Measurements from ENCODE around the gene F10.

Gene F10

DNA sequence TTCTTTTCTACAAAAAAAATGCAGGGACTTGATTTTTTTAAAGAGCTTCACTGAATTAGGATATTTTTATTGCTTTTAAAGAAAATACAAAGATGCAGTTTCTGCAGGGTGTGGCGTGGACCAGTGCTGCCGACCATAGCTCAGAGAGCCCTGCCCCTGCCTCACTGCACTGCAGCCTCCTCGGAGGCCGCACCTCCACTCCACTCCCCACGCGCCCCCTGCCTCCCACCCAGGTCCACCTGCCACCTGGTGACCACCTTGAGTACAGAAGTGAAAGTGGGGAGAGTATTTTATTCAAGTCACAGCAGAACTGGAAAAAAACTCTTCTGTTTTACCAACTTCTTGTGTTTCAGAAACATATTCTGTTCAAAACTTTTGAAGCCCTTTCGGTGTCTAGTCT is 24.9 kb upstream of the F10 start:
- ATAC-seq: no peak
- TF ChIP-seq, protein P1, sequence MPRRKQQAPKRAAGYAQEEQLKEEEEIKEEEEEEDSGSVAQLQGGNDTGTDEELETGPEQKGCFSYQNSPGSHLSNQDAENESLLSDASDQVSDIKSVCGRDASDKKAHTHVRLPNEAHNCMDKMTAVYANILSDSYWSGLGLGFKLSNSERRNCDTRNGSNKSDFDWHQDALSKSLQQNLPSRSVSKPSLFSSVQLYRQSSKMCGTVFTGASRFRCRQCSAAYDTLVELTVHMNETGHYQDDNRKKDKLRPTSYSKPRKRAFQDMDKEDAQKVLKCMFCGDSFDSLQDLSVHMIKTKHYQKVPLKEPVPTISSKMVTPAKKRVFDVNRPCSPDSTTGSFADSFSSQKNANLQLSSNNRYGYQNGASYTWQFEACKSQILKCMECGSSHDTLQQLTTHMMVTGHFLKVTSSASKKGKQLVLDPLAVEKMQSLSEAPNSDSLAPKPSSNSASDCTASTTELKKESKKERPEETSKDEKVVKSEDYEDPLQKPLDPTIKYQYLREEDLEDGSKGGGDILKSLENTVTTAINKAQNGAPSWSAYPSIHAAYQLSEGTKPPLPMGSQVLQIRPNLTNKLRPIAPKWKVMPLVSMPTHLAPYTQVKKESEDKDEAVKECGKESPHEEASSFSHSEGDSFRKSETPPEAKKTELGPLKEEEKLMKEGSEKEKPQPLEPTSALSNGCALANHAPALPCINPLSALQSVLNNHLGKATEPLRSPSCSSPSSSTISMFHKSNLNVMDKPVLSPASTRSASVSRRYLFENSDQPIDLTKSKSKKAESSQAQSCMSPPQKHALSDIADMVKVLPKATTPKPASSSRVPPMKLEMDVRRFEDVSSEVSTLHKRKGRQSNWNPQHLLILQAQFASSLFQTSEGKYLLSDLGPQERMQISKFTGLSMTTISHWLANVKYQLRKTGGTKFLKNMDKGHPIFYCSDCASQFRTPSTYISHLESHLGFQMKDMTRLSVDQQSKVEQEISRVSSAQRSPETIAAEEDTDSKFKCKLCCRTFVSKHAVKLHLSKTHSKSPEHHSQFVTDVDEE (CRISPR knock-in tag; IDR thresholded peaks at IDR 0.05): no peak
- no peak for TF ChIP-seq ZNF565 (CRISPR knock-in tag; conservative IDR thresholded peaks at IDR 0.05; ENCODE audit: low read depth)
- TF ChIP-seq TOX (CRISPR knock-in tag; IDR thresholded peaks at IDR 0.05; ENCODE audit: borderline replicate concordance): no peak
- no peak for TF ChIP-seq SNAI2 (CRISPR knock-in tag; IDR thresholded peaks at IDR 0.05)
- no peak for TF ChIP-seq ZFP30 (CRISPR knock-in tag; IDR thresholded peaks at IDR 0.05)
- TF ChIP-seq, protein P2, sequence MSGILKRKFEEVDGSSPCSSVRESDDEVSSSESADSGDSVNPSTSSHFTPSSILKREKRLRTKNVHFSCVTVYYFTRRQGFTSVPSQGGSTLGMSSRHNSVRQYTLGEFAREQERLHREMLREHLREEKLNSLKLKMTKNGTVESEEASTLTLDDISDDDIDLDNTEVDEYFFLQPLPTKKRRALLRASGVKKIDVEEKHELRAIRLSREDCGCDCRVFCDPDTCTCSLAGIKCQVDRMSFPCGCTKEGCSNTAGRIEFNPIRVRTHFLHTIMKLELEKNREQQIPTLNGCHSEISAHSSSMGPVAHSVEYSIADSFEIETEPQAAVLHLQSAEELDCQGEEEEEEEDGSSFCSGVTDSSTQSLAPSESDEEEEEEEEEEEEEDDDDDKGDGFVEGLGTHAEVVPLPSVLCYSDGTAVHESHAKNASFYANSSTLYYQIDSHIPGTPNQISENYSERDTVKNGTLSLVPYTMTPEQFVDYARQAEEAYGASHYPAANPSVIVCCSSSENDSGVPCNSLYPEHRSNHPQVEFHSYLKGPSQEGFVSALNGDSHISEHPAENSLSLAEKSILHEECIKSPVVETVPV (CRISPR knock-in tag; IDR thresholded peaks at IDR 0.05): no peak
- TF ChIP-seq ESRRG (CRISPR knock-in tag; IDR thresholded peaks at IDR 0.05): no peak
- no peak for TF ChIP-seq CSDC2 (CRISPR knock-in tag; IDR thresholded peaks at IDR 0.05)
- no peak for TF ChIP-seq PPARA (CRISPR knock-in tag; IDR thresholded peaks at IDR 0.05; ENCODE audit: borderline replicate concordance)
- TF ChIP-seq BACH2 (CRISPR knock-in tag; IDR thresholded peaks at IDR 0.05; ENCODE audit: borderline replicate concordance): no peak
- TF ChIP-seq GLIS3 (CRISPR knock-in tag; IDR thresholded peaks at IDR 0.05): no peak
- TF ChIP-seq, protein P3, sequence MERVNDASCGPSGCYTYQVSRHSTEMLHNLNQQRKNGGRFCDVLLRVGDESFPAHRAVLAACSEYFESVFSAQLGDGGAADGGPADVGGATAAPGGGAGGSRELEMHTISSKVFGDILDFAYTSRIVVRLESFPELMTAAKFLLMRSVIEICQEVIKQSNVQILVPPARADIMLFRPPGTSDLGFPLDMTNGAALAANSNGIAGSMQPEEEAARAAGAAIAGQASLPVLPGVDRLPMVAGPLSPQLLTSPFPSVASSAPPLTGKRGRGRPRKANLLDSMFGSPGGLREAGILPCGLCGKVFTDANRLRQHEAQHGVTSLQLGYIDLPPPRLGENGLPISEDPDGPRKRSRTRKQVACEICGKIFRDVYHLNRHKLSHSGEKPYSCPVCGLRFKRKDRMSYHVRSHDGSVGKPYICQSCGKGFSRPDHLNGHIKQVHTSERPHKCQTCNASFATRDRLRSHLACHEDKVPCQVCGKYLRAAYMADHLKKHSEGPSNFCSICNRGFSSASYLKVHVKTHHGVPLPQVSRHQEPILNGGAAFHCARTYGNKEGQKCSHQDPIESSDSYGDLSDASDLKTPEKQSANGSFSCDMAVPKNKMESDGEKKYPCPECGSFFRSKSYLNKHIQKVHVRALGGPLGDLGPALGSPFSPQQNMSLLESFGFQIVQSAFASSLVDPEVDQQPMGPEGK (CRISPR knock-in tag; IDR thresholded peaks at IDR 0.05; ENCODE audit: borderline replicate concordance): no peak

DNA sequence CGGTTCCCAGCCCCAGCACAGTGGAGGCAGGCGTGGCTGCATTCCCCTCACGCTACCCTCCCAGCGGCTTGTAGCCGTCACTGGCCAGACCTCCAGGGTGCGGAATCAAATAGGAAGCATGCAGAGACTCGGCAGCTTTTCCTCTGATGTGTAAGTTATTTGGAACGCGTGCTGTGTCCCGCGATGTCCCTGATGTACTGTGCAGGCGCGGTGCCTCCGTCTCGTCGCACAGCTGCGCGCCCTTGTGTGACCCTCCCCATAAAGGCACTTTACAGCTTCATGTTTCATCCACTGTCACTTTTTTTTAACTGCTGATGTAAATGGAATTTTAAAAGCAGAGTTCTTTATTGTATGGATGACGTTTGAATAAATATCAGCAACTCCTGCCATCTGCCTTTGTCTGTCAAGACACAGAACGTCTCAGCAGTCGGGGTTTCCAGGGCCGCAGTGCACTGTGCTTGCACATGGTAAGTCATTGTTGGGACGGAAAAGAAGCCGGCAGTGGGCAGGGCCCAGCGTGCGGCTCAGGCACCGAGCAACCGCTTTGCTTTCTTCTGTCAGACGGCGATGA is 24.4 kb upstream of the F10 start:
- no peak for ATAC-seq
- TF ChIP-seq, protein P3 (CRISPR knock-in tag; IDR thresholded peaks at IDR 0.05; ENCODE audit: borderline replicate concordance): no peak
- TF ChIP-seq, protein P1 (CRISPR knock-in tag; IDR thresholded peaks at IDR 0.05): no peak
- TF ChIP-seq ISL1 (CRISPR knock-in tag; IDR thresholded peaks at IDR 0.05) (no peak), OSR1 (CRISPR knock-in tag; IDR thresholded peaks at IDR 0.05) (no peak), ARNTL (CRISPR knock-in tag; IDR thresholded peaks at IDR 0.05; ENCODE audit: borderline replicate concordance, low read depth) (no peak), ESRRG (CRISPR knock-in tag; IDR thresholded peaks at IDR 0.05) (no peak), TOX (CRISPR knock-in tag; IDR thresholded peaks at IDR 0.05; ENCODE audit: borderline replicate concordance) (no peak), TCF4 (CRISPR knock-in tag; IDR thresholded peaks at IDR 0.05; ENCODE audit: borderline replicate concordance) (no peak), ZC3H10 (CRISPR knock-in tag; IDR thresholded peaks at IDR 0.05) (no peak), ZNF8 (CRISPR knock-in tag; IDR thresholded peaks at IDR 0.05) (no peak)
- TF ChIP-seq, protein P4, sequence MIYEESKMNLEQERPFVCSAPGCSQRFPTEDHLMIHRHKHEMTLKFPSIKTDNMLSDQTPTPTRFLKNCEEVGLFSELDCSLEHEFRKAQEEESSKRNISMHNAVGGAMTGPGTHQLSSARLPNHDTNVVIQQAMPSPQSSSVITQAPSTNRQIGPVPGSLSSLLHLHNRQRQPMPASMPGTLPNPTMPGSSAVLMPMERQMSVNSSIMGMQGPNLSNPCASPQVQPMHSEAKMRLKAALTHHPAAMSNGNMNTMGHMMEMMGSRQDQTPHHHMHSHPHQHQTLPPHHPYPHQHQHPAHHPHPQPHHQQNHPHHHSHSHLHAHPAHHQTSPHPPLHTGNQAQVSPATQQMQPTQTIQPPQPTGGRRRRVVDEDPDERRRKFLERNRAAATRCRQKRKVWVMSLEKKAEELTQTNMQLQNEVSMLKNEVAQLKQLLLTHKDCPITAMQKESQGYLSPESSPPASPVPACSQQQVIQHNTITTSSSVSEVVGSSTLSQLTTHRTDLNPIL (CRISPR knock-in tag; IDR thresholded peaks at IDR 0.05; ENCODE audit: low read depth): no peak
- TF ChIP-seq, protein P5, sequence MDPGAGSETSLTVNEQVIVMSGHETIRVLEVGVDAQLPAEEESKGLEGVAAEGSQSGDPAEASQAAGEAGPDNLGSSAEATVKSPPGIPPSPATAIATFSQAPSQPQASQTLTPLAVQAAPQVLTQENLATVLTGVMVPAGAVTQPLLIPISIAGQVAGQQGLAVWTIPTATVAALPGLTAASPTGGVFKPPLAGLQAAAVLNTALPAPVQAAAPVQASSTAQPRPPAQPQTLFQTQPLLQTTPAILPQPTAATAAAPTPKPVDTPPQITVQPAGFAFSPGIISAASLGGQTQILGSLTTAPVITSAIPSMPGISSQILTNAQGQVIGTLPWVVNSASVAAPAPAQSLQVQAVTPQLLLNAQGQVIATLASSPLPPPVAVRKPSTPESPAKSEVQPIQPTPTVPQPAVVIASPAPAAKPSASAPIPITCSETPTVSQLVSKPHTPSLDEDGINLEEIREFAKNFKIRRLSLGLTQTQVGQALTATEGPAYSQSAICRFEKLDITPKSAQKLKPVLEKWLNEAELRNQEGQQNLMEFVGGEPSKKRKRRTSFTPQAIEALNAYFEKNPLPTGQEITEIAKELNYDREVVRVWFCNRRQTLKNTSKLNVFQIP (CRISPR knock-in tag; IDR thresholded peaks at IDR 0.05; ENCODE audit: borderline replicate concordance, low read depth): no peak
- TF ChIP-seq, protein P2 (CRISPR knock-in tag; IDR thresholded peaks at IDR 0.05): no peak

All from SK-N-SH treated with all-trans-retinoic acid at 6 μM for 48 hours (cell line).